GM18499 (cell line): ENCODE data around the gene ASB16.

Source experiments
- ATAC-seq: cut with Tn5 transposase; IDR thresholded peaks from one replicate; pipeline ENCODE4 v1.9.1; 2021; ENCODE audit warnings: moderate number of reproducible peaks; ENCODE audit not compliant: insufficient read depth, unreplicated experiment

Gene ASB16

DNA sequence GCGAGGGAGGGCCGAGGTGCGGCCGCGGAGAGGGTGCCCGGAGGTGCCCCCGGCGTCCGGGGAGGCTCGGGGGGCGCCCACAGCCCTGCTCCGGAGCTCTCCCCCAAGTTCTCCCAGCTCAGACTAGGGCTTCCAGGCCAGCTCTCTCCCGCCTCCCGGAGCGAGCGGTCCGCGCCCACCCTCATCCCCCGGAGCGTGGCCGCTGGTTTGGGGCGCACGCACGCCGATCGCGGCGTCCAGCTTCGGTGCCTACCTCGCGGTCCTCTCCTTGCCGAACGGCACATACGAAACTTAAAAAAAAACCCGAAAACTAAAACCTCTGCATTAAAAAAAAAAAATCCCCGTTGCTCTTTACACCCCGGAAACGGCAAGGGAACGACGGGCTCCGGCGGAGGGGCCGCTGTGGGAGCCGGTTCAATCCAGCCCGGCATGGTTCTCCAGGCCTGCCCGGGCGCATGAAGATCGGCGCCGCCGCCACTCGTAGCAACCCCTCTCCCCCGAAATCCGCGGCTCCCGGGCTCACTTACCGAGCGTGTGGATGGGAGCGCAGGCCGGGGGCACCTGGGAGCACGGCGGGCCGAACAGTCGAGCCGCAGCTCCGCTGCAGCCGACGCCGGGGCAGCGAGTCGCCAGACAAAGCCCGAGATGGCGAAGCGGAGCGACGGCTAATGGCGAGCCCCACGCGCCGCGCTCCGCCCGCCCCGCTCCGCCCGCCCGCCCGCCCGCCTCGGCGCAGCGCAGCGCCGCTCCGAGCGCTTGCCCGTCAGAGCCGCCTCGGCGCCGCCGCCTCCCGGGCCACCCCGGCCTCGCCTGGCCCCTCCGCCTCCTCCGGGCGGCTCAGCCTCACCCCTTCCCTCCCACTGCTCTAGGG is 49.9 kb downstream of the ASB16 start:
- no peak for ATAC-seq

DNA sequence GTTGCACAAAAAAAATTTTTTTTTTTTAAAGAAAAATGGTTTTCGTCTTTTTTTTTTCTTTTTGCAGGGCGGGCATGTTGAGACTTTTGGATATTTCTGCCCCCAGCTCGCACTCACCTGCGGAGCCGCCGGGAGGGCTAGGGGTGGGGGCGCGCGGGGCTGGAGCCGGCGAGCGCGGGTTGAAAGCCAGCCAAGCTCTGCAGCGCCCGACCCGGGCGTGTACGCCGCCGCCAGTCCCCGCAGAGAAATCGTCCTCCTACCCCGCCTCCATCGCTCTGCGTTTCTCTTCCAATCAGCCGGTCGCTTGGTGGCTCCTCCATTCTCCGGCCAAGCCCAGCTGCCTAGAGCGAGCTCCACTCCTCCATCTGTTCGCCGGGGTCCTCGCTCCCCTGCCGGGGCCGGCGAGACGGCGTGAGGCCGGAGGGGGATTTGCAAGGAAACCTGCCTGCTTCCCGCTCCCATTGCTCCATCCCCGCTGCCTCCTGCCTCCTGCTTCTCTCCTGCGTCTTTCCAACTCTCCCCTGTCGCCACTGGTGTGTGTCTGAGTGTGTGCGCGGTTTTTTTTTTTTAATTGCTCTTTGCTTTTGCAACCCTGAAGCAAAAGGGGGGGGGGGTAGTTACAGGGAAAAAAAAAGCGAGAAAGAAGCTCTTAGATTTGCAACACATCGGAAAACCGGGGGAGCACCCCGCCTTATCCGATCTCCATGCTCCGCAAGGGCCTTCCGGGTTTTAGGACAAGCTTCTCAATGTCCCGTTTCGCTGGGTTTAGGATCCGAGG is 50.8 kb downstream of the ASB16 start:
- no peak for ATAC-seq

DNA sequence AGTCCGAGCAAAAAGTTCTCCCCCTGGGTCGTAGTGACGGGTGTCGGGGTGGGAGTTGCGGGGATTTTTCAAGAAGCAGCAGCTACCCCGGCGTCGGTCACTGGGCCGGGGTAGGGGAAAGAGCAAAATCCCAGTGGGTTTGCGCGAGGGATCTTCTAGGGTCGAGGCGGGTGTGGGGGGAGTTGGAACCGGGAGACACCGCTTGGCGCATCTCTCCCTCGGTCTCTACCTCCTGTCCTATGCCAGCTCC is 51.3 kb downstream of the ASB16 start:
- ATAC-seq, result no peak

DNA sequence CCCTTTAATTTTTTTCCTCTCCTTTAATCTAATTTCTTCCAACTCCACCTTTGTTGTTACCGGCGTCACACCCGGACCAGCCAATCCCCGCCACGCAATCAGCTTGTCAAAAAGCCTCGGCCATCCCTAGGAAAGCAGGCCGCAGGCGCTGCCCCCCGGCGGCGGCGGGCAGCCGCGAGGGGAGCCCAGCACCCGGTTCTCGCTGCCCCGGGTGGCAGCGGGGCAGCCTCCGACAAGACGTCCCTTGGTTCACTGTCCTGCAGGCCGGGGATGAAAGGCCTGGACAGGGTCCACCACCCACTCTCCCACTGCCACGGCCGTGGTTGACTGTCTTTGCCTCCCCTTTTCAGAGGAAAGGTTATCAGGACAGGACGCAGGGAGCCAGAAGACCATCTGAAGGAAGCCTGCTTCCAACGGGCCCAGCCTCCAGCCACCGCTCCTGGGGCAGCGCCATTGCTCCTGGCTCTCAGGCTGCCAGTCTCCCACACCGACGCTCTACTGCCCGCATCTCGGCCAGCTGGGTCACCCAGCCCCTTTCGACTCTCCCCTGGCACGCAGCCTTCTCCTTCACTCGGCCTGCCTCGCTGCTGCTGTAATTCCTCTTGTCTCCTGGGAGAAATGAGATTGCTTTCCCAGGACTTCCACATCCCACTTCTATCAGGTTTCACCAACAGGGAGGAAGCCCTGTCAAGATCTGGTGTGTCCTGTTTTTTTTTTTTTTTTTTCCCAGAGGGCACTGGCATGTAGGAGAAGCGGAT is 51.8 kb downstream of the ASB16 start:
- ATAC-seq, result no peak

DNA sequence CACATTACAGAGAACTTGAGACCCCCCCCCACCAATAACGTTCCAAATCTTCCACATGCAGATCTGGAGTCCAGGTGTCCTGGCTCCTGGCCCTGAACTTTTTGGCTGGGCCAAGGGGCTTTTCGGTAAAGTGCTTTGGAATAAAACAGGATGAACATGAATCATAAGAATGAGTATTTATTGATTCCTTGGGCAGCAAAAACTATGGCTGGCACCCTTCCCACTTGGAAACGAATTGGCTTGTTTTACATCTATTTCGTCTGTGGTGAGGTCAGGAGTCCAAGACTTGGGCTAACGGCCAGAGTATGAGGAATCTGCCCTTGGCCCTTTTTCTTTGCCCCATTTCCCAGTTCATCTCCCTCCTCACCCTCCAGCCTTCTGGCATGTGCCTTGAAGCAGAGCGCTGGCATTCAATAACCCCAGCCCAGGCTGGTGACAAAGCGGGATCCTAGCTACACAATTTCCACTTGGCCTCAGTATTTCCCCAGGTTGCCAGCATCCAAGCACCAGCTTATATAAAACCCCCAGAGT is 53.1 kb downstream of the ASB16 start:
- ATAC-seq, result no peak
